ENCODE data around the gene CA12. TPM values are rescaled to one million over a fixed set of nuclear protein-coding genes. Genes with fewer than 3 reads are reported as not detected.

Gene CA12
- total and polyA plus RNA-seq, 4 donors = 0.07 to 5.1 (median 1.5) TPM

GRCh38 chr15:63363292-63363691 is 18.4 kb downstream of the CA12 start:
- no peaks in the 10 kb centered on the region for H3K27me3 ChIP-seq (ENCODE audit: control insufficient read depth in 4 of 4, insufficient read depth in 4 of 4, low read length in 3 of 4)
- TF ChIP-seq CTCF (IDR thresholded peaks at IDR 0.05; ENCODE audit: low read depth, low read length, missing input control) = no peak
- no peak for TF ChIP-seq FOXA2 (IDR thresholded peaks at IDR 0.05)
- no peak for TF ChIP-seq EGR1 (IDR thresholded peaks at IDR 0.05; ENCODE audit: low read depth in 2 of 2)
- no peak for TF ChIP-seq RAD21 (IDR thresholded peaks at IDR 0.05)
- WGBS = 77% methylated on average over 2 of the region's 2 CpGs
- no peak overlapping the region for H3K9ac ChIP-seq (ENCODE audit: low read depth in 1 of 2, low read length in 2 of 2)
- H3K4me1 ChIP-seq (ENCODE audit: control insufficient read depth in 4 of 4, insufficient read depth in 4 of 4, low read length in 3 of 4) = no peaks in the 10 kb centered on the region
- no peak overlapping the region for H3K4me3 ChIP-seq (ENCODE audit: low read depth in 1 of 3, low read length in 3 of 3)
- H3K27ac ChIP-seq (ENCODE audit: low read depth in 1 of 2, low read length in 2 of 2) = no peak overlapping the region
- no peaks in the 10 kb centered on the region for H3K36me3 ChIP-seq (ENCODE audit: control insufficient read depth in 4 of 4, insufficient read depth in 3 of 4, low read depth in 1 of 4, low read length in 3 of 4)
- H3K9me3 ChIP-seq (ENCODE audit: control insufficient read depth in 4 of 4, low read length in 3 of 4) = no peaks in the 10 kb centered on the region
- DNase-seq (ENCODE audit: low spot score) = no peak

- 91% methylated on average over 7 of the region's 7 CpGs for WGBS
- DNase-seq (ENCODE audit: low spot score) = no peak
- Histone ChIP-seq H3K27ac (ENCODE audit: low read depth in 1 of 2, low read length in 2 of 2) (no peak overlapping the region), H3K4me1 (ENCODE audit: control insufficient read depth in 4 of 4, insufficient read depth in 4 of 4, low read length in 3 of 4) (no peaks in the 10 kb centered on the region), H3K9me3 (ENCODE audit: control insufficient read depth in 4 of 4, low read length in 3 of 4) (no peaks in the 10 kb centered on the region), H3K27me3 (ENCODE audit: control insufficient read depth in 4 of 4, insufficient read depth in 4 of 4, low read length in 3 of 4) (no peaks in the 10 kb centered on the region), H3K36me3 (ENCODE audit: control insufficient read depth in 4 of 4, insufficient read depth in 3 of 4, low read depth in 1 of 4, low read length in 3 of 4) (no peaks in the 10 kb centered on the region), H3K9ac (ENCODE audit: low read depth in 1 of 2, low read length in 2 of 2) (no peak overlapping the region), H3K4me3 (ENCODE audit: low read depth in 1 of 3, low read length in 3 of 3) (no peak overlapping the region)
- TF ChIP-seq HNF4A (conservative IDR thresholded peaks at IDR 0.05) (no peak), REST (IDR thresholded peaks at IDR 0.05) (no peak), RAD21 (IDR thresholded peaks at IDR 0.05) (no peak)
Observed at GRCh38 chr15:63362885-63363284, 18.8 kb downstream of the CA12 start.

GRCh38 chr15:63362196-63362595 is 19.4 kb downstream of the CA12 start:
- Histone ChIP-seq H3K9ac (ENCODE audit: low read depth in 1 of 2, low read length in 2 of 2) (no peak overlapping the region), H3K27ac (ENCODE audit: low read depth in 1 of 2, low read length in 2 of 2) (no peak overlapping the region), H3K27me3 (ENCODE audit: control insufficient read depth in 4 of 4, insufficient read depth in 4 of 4, low read length in 3 of 4) (no peaks in the 10 kb centered on the region), H3K36me3 (ENCODE audit: control insufficient read depth in 4 of 4, insufficient read depth in 3 of 4, low read depth in 1 of 4, low read length in 3 of 4) (no peaks in the 10 kb centered on the region), H3K9me3 (ENCODE audit: control insufficient read depth in 4 of 4, low read length in 3 of 4) (no peaks in the 10 kb centered on the region), H3K4me1 (ENCODE audit: control insufficient read depth in 4 of 4, insufficient read depth in 4 of 4, low read length in 3 of 4) (no peaks in the 10 kb centered on the region), H3K4me3 (ENCODE audit: low read depth in 1 of 3, low read length in 3 of 3) (no peak overlapping the region)
- 64% methylated on average over 3 of the region's 3 CpGs for WGBS
- DNase-seq (ENCODE audit: low spot score) = no peak
- no peak for TF ChIP-seq JUND (IDR thresholded peaks at IDR 0.05)
- TF ChIP-seq FOXA1 (IDR thresholded peaks at IDR 0.05) = no peak
- TF ChIP-seq HNF4A (conservative IDR thresholded peaks at IDR 0.05) = no peak
- TF ChIP-seq ZBTB33 (IDR thresholded peaks at IDR 0.05) = no peak
- TF ChIP-seq CTCF (IDR thresholded peaks at IDR 0.05; ENCODE audit: low read depth, low read length, missing input control) = no peak
- no peak for TF ChIP-seq YY1 (IDR thresholded peaks at IDR 0.05)
- TF ChIP-seq HNF4G (IDR thresholded peaks at IDR 0.05) = no peak
- no peak for TF ChIP-seq RAD21 (IDR thresholded peaks at IDR 0.05)
- TF ChIP-seq TAF1 (conservative IDR thresholded peaks at IDR 0.05) = no peak
- TF ChIP-seq NR2F2 (IDR thresholded peaks at IDR 0.05) = no peak
- no peak for TF ChIP-seq REST (IDR thresholded peaks at IDR 0.05)
- no peak for TF ChIP-seq RXRA (IDR thresholded peaks at IDR 0.05)
- TF ChIP-seq SP1 (IDR thresholded peaks at IDR 0.05) = no peak
- TF ChIP-seq EGR1 (IDR thresholded peaks at IDR 0.05; ENCODE audit: low read depth in 2 of 2) = no peak
